ENCODE data around the gene BACH2.

GRCh38 chr6:90076511-90077415, 219.9 kb downstream of the BACH2 start:
- TF ChIP-seq CTCF (IDR thresholded peaks at IDR 0.05), result no peak
- no peak for TF ChIP-seq TCF12 (IDR thresholded peaks at IDR 0.05)
- no peak for TF ChIP-seq POLR2AphosphoS5 (IDR thresholded peaks at IDR 0.05; ENCODE audit: low read depth, low read length)
- TF ChIP-seq NRF1 (IDR thresholded peaks at IDR 0.05; ENCODE audit: low read depth, low read length), result no peak

Measured in SK-N-SH (cell line).